ENCODE measurements around the gene FAM72C.
"Not testable (repeated sequence)": the region's sequence is repeated elsewhere in the genome, so short reads cannot be mapped to it uniquely, and the experiment has no call there.

The FAM72C gene

DNA sequence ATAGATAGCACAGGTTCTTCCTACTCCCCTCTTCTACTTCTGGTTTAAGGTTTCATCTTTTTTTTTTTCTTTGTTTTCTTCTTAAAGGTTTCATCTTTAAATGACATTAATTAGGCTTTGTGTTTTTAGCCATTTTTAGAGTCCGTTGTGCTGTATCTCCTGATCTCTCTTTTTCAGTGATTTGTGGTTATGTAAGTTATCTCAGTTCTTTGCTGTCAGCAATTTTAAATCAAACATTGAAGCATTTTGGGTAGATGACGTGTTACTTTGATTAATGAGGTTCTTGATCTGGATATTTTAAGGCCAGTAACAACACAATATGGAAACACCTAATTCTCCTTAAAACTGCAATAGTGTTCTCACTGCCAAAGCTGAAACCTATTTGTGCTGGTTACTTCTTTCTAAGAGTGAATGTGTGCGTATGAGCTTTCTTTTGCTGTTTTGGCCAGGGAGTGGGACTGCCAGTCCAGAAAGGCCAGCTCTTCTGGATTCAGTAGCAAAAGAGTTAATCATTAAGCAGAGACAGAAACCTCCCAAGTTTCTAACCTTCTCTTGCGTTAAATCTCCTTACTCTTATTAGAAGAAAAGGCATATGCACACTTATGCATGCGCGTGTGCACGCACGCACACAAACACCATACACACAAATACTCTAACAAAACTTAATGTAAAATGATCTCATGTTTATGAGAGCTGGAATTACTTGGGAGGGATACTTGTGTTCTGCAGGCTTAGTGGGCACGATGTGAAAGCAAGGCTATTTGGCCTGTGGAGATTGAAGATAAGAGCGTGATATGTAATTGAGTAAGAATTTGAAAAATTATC, 17.0 kb upstream of the FAM72C start:
- DNase-seq (ENCODE audit: low read depth): not testable (repeated sequence)

GRCh38 chr1:143987868-143988267, 16.1 kb upstream of the FAM72C start:
- H3K4me3 ChIP-seq (ENCODE audit: control insufficient read depth, low read depth, low read length); DNase-seq (ENCODE audit: low read depth): not testable (repeated sequence)

More for the DNA sequence above, 17.0 kb upstream of the FAM72C start:
- H3K4me3 ChIP-seq (ENCODE audit: control insufficient read depth, low read depth, low read length): not testable (repeated sequence)

- DNase-seq (ENCODE audit: low read depth); H3K4me3 ChIP-seq (ENCODE audit: control insufficient read depth, low read depth, low read length): not testable (repeated sequence)
Measured at GRCh38 chr1:143984721-143985473, 13.1 kb upstream of the FAM72C start.

DNA sequence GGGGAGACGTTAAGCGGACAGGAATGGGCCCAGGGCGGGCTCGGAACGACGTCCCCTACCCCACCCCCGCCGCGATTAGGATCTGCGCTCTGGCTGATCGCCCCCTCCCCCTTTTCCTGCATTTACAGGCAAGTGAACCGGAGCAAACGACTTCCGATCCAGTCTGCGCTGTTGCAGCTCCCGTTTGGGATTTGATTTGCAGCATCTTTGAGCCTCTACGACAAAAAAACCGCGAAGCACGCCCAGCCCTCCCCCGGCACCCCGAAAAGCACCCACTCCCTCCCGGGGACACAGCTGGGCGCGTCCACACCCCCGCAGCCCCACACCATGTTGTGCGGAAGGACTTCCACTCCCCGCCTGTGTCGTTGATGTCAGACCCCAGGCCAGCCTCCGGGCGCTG, 2.6 kb upstream of the FAM72C start:
- H3K4me3 ChIP-seq (ENCODE audit: control insufficient read depth, low read depth, low read length): not testable (repeated sequence)
- peak; percentile 0 for DNase-seq (ENCODE audit: low read depth)

DNA sequence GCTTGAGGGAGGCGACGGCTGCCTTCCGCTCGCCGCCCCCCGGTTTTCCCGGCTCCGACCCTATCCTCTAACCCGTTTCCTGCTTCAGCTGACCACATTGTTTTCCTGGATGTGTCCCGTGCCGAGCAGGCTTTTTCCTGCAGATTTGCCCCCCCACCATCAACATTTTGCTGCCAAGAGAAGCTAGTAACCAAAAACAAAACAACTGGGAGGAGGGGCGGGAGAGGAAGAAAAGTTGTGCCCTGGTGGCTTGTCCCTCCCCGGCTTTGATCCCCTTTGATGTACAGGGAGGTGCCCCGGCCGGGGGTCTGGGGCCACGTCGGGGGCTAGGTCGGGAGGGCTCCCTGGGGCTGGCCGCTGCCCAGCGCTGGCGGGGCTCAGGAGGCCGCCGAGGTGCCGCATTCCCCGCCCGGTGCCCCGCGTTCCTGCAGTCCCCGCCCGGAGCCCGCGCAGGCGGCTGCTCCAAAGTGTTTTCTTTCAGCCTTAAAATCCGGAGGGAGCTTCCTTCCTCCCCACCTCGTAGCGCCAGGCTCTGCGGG, 2.2 kb upstream of the FAM72C start:
- peak overlapping the region; percentile 38 for H3K4me3 ChIP-seq (ENCODE audit: control insufficient read depth, low read depth, low read length)
- DNase-seq (ENCODE audit: low read depth): not testable (repeated sequence)

DNA sequence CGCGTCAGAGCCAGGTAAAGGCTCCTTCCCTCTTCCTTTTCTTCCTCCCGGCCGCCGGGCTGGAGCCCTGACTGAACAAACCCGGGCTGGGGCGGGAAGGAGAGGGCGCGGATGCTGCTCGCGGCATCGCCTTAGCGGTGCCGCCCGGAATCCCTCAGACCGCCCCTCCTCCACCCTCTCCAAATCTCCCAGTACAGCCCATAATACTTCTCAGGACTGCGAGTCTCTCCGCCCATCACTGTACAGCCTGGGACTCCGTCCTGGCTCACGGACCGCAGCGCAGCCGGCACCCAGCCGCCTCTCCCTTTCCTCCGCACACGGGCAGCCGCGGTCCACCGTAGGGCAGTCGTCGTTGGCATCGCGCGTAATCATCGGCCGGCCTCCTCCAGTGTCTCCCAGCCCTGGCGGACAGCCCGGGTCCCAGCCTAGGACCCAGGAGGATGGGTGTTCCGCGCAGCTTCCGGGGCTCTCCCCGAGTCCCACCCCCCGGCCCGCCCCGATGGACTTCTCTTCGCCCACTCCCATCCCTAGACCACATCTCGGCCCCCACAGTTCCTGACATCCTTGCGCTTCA, 1.1 kb upstream of the FAM72C start:
- H3K4me3 ChIP-seq (ENCODE audit: control insufficient read depth, low read depth, low read length): not testable (repeated sequence)

DNA sequence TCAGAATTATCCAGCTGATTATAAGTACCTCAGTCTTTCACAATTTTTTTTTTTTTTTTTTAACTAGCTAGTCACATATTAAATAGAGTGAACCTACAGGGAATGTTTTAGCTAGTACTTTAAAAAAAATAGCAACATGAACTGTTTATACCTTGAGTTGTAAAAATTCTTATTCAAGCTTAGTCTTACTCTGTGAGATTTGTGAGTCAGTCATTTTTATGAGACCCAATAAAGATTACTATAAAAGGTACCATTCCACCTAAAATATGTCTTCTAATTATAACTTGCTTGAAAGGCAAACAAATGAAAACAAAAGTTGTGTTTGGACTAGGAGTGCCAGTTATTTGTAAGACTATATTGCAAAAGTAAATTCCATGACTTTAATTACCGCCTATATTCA, 5.9 kb downstream of the FAM72C start:
- DNase-seq (ENCODE audit: low read depth); H3K4me3 ChIP-seq (ENCODE audit: control insufficient read depth, low read depth, low read length): not testable (repeated sequence)

More for the DNA sequence above, 1.1 kb upstream of the FAM72C start:
- DNase-seq (ENCODE audit: low read depth): not testable (repeated sequence)

GRCh38 chr1:143964294-143964693, 7.5 kb downstream of the FAM72C start:
- not testable (repeated sequence) for DNase-seq (ENCODE audit: low read depth); H3K4me3 ChIP-seq (ENCODE audit: control insufficient read depth, low read depth, low read length)

GRCh38 chr1:143955930-143956329, 15.9 kb downstream of the FAM72C start:
- DNase-seq (ENCODE audit: low read depth); H3K4me3 ChIP-seq (ENCODE audit: control insufficient read depth, low read depth, low read length): not testable (repeated sequence)

DNA sequence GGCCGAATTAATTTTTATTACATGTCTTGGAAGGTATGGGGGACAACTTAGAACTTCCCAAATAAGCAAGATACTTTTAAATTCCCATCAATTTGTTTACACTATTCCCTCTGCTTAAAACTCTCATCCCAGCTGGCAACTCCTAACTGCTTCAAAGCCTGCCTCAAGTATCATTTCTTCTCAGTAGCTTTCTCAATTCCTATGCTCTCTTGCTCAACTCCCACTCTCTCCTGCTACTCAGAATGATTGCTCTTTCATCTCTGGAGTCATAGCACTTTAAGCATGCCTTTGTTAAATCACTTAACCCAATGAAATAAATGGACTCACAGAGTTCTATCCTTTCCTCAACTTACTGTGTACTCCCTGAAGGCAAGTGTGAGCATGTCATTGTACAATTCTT, 18.9 kb downstream of the FAM72C start:
- not testable (repeated sequence) for H3K4me3 ChIP-seq (ENCODE audit: control insufficient read depth, low read depth, low read length); DNase-seq (ENCODE audit: low read depth)

- not testable (repeated sequence) for H3K4me3 ChIP-seq (ENCODE audit: control insufficient read depth, low read depth, low read length); DNase-seq (ENCODE audit: low read depth)
Measured at GRCh38 chr1:143951485-143952391, 20.0 kb downstream of the FAM72C start.

- not testable (repeated sequence) for DNase-seq (ENCODE audit: low read depth); H3K4me3 ChIP-seq (ENCODE audit: control insufficient read depth, low read depth, low read length)
Measured at GRCh38 chr1:143947749-143948148, 24.0 kb downstream of the FAM72C start.

DNA sequence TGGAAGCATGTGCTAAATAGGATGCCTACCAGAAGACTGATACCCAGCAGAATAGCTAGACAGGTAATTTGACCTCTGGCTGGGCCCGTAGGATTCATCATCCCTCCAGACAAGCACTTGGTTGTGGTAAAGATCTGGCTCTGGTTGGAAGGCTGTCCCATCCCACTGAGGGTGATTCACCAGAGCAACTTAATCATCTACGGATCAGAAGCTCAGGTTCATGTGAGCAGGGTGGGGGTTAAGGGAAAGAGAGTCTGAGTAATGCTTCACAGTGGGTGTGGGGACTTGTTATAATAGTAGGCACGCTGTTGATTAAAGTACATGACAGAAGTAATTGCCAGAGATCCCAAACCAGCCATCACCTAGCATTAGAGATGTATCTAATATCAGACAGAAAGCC, 26.5 kb downstream of the FAM72C start:
- H3K4me3 ChIP-seq (ENCODE audit: control insufficient read depth, low read depth, low read length); DNase-seq (ENCODE audit: low read depth): not testable (repeated sequence)

GRCh38 chr1:143944576-143945240, 27.1 kb downstream of the FAM72C start:
- DNase-seq (ENCODE audit: low read depth); H3K4me3 ChIP-seq (ENCODE audit: control insufficient read depth, low read depth, low read length): not testable (repeated sequence)

DNA sequence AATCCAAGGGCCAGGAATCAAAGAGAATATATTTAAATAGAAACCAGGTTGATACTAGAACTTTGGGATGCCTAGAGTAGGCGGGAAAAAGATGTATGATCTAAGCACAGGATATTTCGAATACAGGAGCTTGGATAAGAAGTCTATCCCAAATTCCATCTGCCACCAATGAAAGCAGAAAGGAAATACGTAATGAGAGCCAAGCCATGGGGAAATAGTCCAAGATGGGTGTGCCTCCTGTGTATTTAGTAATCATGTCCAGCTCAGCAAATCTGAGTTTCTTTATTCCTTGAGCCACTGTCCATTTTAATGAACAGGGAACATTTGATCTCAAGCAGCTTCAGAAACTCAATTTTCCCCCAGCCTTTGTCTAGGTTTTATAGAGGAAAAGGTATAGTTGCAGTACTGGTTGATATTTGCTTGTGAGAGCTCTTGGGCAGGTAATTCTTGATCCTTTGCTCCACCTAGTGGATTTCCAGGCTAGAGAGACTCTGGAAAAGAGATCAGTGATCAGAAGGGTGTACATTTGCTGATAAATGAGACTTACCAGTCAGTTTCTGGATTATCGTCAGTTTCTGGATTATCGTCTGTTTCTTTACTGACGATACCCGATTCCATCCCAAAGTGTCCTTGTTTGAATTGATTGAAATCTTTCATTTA, 28.3 kb downstream of the FAM72C start:
- H3K4me3 ChIP-seq (ENCODE audit: control insufficient read depth, low read depth, low read length); DNase-seq (ENCODE audit: low read depth): not testable (repeated sequence)

DNA sequence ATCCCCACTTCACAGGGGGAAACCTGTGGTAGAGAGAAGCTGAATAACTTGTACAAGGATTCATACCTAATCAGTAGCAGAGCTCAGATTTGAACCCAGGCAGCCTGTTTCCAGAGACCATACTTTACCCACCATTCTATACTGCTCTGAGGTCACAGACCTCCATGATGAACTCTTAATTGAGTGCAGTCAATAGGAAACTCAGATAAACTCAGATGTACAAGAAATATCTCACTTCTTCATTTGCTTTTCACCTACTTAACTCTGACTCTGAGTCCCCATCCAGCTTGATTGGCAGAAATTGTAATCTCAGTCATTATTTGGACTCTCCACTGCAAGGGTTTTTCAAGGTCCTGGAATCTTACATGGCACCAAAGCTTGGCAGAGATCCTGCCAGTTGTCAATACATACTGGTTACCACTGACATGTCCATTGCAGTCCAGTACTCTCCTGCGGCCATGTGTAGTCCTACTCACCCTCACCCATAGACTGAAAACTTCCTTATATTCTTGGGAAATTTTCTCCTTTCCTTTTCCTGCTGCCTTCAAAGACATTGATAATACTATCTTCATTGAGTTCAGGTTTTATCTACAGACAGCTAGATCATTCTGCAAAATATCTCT, 29.4 kb downstream of the FAM72C start:
- DNase-seq (ENCODE audit: low read depth); H3K4me3 ChIP-seq (ENCODE audit: control insufficient read depth, low read depth, low read length): not testable (repeated sequence)

DNA sequence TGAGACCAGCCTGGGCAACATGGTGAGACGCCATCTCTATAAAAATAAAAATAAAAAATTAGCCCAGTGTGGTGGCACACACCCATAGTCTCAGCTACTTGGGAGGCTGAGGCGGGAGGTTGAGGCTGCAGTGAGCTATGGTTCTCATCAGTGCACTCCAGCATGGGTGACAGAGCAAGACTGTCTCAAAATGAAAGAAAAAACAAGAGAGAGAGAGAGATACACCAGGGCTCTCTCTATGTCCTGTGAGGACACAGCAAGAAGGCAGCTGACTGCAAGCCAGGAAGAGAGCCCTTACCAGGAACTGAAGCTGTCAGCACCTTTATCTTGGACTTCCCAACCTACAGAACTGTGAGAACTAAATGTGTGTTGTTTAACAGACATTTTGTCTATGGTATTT, 32.1 kb downstream of the FAM72C start:
- not testable (repeated sequence) for H3K4me3 ChIP-seq (ENCODE audit: control insufficient read depth, low read depth, low read length); DNase-seq (ENCODE audit: low read depth)
